Endothelial cell of umbilical vein (primary cell): ENCODE data around the gene TNPO3.

Source experiments
- EZH2 ChIP-seq: IDR thresholded peaks from 2 replicates; pipeline ENCODE4 v1.6.1; 2012; ENCODE audit warnings: borderline replicate concordance, low read depth, mild to moderate bottlenecking, moderate library complexity, low read length, inconsistent platforms; ENCODE audit not compliant: severe bottlenecking
- FOS ChIP-seq: IDR thresholded peaks from 2 replicates; pipeline ENCODE4 v1.6.1; 2011; ENCODE audit warnings: mild to moderate bottlenecking, low read length, moderate library complexity, borderline replicate concordance; ENCODE audit not compliant: insufficient read depth
- GATA2 ChIP-seq: IDR thresholded peaks from 2 replicates; pipeline ENCODE4 v1.7.0; 2011; ENCODE audit warnings: low read depth, mild to moderate bottlenecking, moderate library complexity, mixed read lengths, low read length; ENCODE audit not compliant: insufficient read length, insufficient read depth
- POLR2A ChIP-seq: IDR thresholded peaks from 2 replicates; pipeline ENCODE4 v1.6.1; 2012; ENCODE audit warnings: low read depth, mild to moderate bottlenecking, control low read depth, low read length
- TF ChIP-seq, protein P1 (sequence below), 2 donors: IDR thresholded peaks; 1 replicate in 1 of 2; 2 replicates in 1 of 2; pipeline ENCODE4 v1.5.1; 2011; ENCODE audit warnings: low read length in 2 of 2, mild to moderate bottlenecking in 2 of 2, moderate library complexity in 2 of 2, control low read depth in 1 of 2, inconsistent platforms in 1 of 2, low read depth in 1 of 2; ENCODE audit not compliant: insufficient read depth in 1 of 2; ENCODE audit errors: extremely low read depth in 1 of 2

- TF ChIP-seq, protein P1, sequence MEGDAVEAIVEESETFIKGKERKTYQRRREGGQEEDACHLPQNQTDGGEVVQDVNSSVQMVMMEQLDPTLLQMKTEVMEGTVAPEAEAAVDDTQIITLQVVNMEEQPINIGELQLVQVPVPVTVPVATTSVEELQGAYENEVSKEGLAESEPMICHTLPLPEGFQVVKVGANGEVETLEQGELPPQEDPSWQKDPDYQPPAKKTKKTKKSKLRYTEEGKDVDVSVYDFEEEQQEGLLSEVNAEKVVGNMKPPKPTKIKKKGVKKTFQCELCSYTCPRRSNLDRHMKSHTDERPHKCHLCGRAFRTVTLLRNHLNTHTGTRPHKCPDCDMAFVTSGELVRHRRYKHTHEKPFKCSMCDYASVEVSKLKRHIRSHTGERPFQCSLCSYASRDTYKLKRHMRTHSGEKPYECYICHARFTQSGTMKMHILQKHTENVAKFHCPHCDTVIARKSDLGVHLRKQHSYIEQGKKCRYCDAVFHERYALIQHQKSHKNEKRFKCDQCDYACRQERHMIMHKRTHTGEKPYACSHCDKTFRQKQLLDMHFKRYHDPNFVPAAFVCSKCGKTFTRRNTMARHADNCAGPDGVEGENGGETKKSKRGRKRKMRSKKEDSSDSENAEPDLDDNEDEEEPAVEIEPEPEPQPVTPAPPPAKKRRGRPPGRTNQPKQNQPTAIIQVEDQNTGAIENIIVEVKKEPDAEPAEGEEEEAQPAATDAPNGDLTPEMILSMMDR (IDR thresholded peaks at IDR 0.05; ENCODE audit: extremely low read depth in 1 of 2, insufficient read depth in 1 of 2, low read depth in 1 of 2, low read length in 2 of 2) = no peak
- TF ChIP-seq EZH2 (no peak), GATA2 (no peak), POLR2A (no peak), FOS (no peak)
These were observed 93.8 kb downstream of the TNPO3 start for GRCh38 chr7:128961030-128961659.
